ENCODE results near the gene RNU6-7. TPM values are rescaled to one million over a fixed set of nuclear protein-coding genes. Genes with fewer than 3 reads are reported as not detected.

Gene RNU6-7
- total and polyA plus RNA-seq, 2 of the 13 experiments (the other 11 are each of a cell fraction or from before 2014, with no cell fraction given) = under 0.01 TPM; not detected in 1

DNA sequence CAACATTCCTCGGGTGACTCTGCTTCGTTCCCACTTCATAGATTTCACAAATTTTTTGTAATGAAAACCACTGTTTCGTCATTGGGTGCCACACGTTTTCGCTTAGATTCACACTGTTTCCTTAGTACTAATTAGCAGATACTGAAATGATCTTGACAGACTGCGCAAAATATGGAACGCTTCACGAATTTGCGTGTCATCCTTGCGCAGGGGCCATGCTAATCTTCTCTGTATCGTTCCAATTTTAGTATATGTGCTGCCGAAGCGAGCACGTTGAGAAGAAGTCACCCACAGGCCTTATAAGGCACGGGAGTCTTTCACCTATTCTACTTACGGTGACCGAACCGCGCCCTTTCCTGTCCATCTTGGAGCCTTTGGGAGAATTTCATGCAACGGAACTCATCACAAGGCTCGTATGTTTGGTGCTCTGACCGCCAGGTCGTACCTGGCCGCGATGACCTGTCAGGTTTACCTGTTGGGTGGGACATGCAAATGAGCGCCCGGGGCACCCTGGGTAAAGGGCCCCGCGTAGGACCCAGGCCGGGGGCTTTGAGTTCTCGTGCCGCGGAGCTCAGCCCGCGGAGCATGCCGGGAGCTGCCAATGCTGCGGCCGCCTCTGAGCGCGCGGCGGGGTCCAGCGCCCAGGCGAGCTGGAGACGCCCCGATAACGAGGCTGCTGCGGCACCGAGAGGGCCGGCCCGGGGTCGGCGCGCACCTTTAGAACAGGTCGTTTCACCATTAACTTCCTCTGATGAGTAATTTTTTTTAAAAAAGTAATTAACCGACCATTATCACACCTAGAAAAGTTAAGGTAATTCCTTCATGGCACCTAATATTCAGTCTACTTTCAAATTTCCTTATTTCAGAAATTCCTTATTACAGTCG, 1.4 kb downstream of the RNU6-7 start, which contains the start of gene RNU6-8 (continued):
- TF ChIP-seq EP300 (IDR thresholded peaks at IDR 0.05; ENCODE audit: low read depth in 2 of 2, low read length in 2 of 2) = peak in 1 of 2 experiments; percentile 35; a peak in 1 of 4 replicates
- peak; percentile 77 for TF ChIP-seq EP300 (CRISPR knock-in tag; IDR thresholded peaks at IDR 0.05; ENCODE audit: borderline replicate concordance)
- TF ChIP-seq ZFAT (CRISPR knock-in tag; conservative IDR thresholded peaks at IDR 0.05) = peak; percentile 56
- peak; percentile 100 for TF ChIP-seq KLF12 (CRISPR knock-in tag; IDR thresholded peaks at IDR 0.05; ENCODE audit: borderline replicate concordance)
- TF ChIP-seq, protein P1, sequence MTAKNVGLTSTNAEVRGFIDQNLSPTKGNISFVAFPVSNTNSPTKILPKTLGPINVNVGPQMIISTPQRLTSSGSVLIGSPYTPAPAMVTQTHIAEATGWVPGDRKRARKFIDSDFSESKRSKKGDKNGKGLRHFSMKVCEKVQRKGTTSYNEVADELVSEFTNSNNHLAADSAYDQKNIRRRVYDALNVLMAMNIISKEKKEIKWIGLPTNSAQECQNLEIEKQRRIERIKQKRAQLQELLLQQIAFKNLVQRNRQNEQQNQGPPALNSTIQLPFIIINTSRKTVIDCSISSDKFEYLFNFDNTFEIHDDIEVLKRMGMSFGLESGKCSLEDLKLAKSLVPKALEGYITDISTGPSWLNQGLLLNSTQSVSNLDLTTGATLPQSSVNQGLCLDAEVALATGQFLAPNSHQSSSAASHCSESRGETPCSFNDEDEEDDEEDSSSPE (CRISPR knock-in tag; IDR thresholded peaks at IDR 0.05) = peak; percentile 94
- peak; percentile 67; the same call in 1 of the 2 replicates for TF ChIP-seq THYN1 (CRISPR knock-in tag; IDR thresholded peaks at IDR 0.05; ENCODE audit: borderline replicate concordance, low read depth)
- TF ChIP-seq, protein P2, sequence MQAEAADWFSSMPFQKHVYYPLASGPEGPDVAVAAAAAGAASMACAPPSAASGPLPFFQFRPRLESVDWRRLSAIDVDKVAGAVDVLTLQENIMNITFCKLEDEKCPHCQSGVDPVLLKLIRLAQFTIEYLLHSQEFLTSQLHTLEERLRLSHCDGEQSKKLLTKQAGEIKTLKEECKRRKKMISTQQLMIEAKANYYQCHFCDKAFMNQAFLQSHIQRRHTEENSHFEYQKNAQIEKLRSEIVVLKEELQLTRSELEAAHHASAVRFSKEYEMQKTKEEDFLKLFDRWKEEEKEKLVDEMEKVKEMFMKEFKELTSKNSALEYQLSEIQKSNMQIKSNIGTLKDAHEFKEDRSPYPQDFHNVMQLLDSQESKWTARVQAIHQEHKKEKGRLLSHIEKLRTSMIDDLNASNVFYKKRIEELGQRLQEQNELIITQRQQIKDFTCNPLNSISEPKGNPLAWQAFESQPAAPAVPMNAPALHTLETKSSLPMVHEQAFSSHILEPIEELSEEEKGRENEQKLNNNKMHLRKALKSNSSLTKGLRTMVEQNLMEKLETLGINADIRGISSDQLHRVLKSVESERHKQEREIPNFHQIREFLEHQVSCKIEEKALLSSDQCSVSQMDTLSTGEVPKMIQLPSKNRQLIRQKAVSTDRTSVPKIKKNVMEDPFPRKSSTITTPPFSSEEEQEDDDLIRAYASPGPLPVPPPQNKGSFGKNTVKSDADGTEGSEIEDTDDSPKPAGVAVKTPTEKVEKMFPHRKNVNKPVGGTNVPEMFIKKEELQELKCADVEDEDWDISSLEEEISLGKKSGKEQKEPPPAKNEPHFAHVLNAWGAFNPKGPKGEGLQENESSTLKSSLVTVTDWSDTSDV (CRISPR knock-in tag; IDR thresholded peaks at IDR 0.05) = no peak
- TF ChIP-seq RFX3 (CRISPR knock-in tag; IDR thresholded peaks at IDR 0.05) = no peak; the same call in 1 of the 2 replicates
- TF ChIP-seq, protein P3, sequence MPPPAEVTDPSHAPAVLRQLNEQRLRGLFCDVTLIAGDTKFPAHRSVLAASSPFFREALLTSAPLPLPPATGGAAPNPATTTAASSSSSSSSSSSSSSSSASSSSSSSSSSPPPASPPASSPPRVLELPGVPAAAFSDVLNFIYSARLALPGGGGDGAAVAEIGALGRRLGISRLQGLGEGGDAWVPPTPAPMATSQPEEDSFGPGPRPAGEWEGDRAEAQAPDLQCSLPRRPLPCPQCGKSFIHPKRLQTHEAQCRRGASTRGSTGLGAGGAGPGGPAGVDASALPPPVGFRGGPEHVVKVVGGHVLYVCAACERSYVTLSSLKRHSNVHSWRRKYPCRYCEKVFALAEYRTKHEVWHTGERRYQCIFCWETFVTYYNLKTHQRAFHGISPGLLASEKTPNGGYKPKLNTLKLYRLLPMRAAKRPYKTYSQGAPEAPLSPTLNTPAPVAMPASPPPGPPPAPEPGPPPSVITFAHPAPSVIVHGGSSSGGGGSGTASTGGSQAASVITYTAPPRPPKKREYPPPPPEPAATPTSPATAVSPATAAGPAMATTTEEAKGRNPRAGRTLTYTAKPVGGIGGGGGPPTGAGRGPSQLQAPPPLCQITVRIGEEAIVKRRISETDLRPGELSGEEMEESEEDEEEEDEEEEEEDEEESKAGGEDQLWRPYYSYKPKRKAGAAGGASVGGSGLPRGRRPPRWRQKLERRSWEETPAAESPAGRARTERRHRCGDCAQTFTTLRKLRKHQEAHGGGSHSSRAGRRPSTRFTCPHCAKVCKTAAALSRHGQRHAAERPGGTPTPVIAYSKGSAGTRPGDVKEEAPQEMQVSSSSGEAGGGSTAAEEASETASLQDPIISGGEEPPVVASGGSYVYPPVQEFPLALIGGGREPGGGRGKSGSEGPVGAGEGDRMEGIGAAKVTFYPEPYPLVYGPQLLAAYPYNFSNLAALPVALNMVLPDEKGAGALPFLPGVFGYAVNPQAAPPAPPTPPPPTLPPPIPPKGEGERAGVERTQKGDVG (CRISPR knock-in tag; IDR thresholded peaks at IDR 0.05; ENCODE audit: borderline replicate concordance) = peak; percentile 52
- peak; percentile 94; the same call in 1 of the 2 replicates for TF ChIP-seq ZNF101 (CRISPR knock-in tag; IDR thresholded peaks at IDR 0.05; ENCODE audit: borderline replicate concordance, low read depth)
- peak; percentile 70 for TF ChIP-seq BCL6 (CRISPR knock-in tag; IDR thresholded peaks at IDR 0.05)
- TF ChIP-seq, protein P4, sequence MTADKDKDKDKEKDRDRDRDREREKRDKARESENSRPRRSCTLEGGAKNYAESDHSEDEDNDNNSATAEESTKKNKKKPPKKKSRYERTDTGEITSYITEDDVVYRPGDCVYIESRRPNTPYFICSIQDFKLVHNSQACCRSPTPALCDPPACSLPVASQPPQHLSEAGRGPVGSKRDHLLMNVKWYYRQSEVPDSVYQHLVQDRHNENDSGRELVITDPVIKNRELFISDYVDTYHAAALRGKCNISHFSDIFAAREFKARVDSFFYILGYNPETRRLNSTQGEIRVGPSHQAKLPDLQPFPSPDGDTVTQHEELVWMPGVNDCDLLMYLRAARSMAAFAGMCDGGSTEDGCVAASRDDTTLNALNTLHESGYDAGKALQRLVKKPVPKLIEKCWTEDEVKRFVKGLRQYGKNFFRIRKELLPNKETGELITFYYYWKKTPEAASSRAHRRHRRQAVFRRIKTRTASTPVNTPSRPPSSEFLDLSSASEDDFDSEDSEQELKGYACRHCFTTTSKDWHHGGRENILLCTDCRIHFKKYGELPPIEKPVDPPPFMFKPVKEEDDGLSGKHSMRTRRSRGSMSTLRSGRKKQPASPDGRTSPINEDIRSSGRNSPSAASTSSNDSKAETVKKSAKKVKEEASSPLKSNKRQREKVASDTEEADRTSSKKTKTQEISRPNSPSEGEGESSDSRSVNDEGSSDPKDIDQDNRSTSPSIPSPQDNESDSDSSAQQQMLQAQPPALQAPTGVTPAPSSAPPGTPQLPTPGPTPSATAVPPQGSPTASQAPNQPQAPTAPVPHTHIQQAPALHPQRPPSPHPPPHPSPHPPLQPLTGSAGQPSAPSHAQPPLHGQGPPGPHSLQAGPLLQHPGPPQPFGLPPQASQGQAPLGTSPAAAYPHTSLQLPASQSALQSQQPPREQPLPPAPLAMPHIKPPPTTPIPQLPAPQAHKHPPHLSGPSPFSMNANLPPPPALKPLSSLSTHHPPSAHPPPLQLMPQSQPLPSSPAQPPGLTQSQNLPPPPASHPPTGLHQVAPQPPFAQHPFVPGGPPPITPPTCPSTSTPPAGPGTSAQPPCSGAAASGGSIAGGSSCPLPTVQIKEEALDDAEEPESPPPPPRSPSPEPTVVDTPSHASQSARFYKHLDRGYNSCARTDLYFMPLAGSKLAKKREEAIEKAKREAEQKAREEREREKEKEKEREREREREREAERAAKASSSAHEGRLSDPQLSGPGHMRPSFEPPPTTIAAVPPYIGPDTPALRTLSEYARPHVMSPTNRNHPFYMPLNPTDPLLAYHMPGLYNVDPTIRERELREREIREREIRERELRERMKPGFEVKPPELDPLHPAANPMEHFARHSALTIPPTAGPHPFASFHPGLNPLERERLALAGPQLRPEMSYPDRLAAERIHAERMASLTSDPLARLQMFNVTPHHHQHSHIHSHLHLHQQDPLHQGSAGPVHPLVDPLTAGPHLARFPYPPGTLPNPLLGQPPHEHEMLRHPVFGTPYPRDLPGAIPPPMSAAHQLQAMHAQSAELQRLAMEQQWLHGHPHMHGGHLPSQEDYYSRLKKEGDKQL (CRISPR knock-in tag; IDR thresholded peaks at IDR 0.05; ENCODE audit: low read depth) = no peak
- no peak for TF ChIP-seq PLRG1 (conservative IDR thresholded peaks at IDR 0.05)
- TF ChIP-seq TCF12 (IDR thresholded peaks at IDR 0.05) = no peak
- TF ChIP-seq TCF12 (CRISPR knock-in tag; IDR thresholded peaks at IDR 0.05) = 0 out of 2 replicates have a peak, but pooled peaks have one; percentile 38
